Stimulated activated CD4-positive, alpha-beta T cell treated with anti-CD3 and anti-CD28 coated beads, TNF-alpha, amount 100 ng/mL, for 4 hours (primary cell): ENCODE results near the gene FLT3.

ENCODE experiments used
- DNase-seq, 3 experiments: peaks; one replicate each; pipeline ENCODE4 v3.0.0-alpha.2; 2020; ENCODE audit warnings: low read depth in 3 of 3

Gene FLT3

DNA sequence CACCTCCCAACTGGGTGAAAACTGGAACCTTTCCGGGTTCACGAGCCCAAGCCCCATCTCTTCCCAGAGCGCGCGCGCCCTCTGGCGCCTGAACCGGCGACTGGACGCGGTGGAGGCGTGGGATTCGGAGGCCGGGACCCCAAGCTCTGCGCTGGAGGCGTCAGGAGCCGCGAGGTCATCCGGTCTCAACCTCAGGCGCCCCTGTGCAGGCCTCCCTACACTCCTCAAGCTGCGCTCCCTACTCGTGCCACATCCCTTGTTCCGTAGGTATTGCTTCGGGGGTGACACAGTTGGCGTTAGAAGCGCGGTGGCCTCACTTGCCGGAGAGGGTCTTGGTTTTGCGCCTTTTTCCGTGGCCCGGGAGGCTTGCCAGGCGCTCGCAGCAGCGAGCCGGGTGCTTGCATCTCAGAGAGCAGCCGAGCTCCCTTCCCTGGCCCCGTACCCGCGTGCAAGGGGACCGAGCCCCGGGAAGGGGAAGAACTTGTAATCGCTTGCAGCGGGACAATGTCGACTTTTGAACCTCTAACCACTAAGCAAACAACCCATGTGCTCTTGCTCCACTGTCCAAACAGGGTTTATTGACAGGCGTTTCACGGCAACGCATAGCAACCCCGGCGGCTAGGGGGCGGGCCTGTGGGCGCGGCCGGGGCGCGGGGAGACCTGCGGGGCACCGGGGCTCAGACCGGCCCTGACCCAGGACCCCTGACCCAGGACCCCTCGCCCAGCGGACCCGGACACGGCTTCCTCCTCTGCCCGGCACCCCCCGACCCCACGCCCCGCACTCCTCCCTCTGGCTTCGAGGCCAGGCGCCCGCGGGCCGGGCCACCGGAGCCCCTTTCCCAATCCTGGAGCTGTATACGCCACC lies 139.8 kb downstream of the FLT3 start:
- DNase-seq = no peak

DNA sequence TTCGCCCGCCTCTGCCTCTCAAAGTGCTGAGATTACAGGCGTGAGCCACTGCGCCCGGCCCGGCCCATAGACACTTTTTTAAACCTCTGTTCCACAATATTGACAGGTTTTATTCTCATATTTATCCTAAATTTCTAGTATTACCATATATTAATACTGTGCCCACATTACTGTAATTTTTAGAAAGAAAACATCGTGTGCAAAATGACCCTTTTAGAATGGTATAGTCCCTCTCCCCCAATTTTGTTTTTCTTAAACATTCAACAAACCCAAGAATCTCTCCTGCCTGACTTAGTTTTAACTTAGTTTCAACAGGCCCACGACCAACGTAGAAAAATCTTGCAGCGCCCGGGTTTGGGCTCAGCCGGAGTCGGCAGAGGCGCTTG lies 140.4 kb downstream of the FLT3 start:
- no peak for DNase-seq

- no peak for DNase-seq
Measured at GRCh38 chr13:27956576-27957300, 143.6 kb downstream of the FLT3 start.

DNA sequence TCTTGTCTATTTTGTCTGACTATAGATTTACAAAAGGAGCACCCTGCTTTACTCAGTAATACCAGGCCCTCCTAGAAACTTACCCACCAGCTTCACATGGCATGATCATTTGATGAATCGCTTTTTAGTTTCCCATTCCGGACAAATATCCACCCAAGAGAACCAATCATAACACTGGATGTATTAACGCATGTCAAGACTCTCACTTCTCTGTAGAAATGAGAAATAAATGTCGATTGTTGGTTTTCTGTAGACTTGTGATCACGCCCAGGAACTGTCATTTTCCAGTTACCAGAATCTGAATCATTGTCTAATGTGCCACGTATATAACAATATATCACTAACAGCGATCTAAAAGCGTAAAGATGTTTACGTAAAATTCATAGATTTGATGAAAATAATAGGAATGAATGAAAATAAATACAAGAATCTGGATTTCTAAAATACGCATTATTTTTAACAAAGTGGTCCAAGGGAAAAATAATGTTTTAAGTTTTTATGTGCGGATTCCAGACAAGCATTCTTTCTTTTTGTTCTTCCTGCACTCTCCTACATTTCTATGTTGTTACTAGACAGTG lies 145.3 kb downstream of the FLT3 start:
- no peak for DNase-seq

DNA sequence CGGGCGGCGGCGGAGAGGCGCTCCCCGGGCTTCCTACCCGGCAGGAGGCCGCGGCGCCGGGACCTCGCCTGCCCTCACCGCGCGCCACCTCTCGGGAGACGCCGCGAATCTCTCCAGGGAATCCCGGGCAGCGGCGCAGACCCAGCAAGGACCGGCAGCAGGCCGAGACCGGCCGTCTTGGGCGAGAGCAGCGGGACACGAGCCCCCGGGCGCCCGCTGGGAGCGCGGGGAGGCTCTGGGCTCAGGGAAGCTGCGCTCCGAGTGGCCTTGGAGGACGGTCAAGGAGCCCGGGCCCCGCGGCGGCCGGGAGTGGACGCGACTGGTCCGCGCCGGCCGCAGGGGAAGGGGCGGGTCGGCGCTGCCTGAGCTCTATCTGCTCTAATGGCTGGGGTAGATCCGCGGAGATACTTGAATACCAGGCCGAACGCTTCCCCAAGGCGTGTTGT lies 145.9 kb downstream of the FLT3 start:
- DNase-seq = no peak

DNA sequence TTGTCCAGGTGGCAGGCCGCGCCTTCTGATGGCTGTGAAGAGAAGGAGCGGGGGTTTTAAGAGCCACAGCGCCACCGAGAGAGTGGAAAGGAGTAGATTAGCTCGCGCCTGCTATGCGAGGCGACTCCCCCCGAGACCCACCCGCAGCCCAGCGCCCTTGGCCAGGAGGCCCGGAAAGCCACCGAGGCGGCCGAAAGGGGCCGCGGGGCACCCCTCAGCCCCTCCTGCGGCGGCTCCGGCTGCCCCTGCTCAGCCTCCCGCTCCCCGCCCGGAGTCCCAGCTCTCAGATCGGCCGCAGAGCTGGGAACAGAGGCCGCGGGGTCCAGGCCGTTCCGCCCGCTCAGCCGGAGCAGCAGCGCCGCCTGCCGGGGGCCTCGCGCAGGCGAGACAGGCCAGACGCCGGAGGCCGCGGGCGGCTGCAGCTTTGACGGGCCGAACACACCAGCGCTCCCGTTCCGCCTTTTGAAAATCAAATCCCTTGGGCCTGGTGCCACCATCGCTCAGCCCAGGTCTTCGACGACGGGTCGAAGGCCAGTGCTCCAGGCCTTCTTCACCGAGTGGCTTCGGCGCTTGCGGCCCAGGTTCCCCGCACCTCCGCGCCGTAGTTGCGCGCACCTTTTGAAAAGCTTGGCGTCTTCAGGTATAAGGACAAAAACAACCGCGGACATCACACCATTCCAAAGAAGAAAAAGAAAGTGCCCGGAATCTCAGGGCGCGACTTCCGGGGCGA lies 146.5 kb downstream of the FLT3 start:
- peak; percentile 17 to 55 (median 38) for DNase-seq
